ENCODE data around the gene UGCG.

The UGCG gene

DNA sequence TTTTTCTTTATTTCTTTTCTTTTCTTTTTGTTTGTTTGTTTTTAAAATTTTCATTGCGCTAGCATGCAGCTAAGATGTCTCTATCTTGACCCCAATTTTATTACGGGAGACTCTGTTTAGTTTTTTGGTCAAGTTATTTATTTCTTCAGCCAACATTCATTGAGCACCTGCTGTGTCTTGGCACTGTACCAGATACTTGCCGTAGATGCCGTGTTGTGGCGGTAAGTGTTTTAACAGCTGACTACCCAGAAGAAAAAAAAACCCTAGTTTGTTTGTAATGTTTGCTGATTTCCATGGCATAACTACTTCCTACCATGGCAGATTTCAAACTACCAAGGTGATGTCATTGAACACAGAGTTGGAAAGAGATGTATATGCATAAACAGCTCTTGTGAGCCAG, 65.0 kb downstream of the UGCG start:
- peaks cover 29% of the 10 kb centered on the region for H3K27me3 ChIP-seq
- H3K4me3 ChIP-seq (ENCODE audit: low read depth in 1 of 2, low read length in 1 of 2), result no peak overlapping the region
- TF ChIP-seq, protein P1, sequence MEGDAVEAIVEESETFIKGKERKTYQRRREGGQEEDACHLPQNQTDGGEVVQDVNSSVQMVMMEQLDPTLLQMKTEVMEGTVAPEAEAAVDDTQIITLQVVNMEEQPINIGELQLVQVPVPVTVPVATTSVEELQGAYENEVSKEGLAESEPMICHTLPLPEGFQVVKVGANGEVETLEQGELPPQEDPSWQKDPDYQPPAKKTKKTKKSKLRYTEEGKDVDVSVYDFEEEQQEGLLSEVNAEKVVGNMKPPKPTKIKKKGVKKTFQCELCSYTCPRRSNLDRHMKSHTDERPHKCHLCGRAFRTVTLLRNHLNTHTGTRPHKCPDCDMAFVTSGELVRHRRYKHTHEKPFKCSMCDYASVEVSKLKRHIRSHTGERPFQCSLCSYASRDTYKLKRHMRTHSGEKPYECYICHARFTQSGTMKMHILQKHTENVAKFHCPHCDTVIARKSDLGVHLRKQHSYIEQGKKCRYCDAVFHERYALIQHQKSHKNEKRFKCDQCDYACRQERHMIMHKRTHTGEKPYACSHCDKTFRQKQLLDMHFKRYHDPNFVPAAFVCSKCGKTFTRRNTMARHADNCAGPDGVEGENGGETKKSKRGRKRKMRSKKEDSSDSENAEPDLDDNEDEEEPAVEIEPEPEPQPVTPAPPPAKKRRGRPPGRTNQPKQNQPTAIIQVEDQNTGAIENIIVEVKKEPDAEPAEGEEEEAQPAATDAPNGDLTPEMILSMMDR (IDR thresholded peaks at IDR 0.05), result no peak
- no peaks in the 10 kb centered on the region for H3K9me3 ChIP-seq
- no peak overlapping the region for H3K27ac ChIP-seq
- H3K4me1 ChIP-seq (ENCODE audit: control insufficient read depth in 1 of 2, insufficient read depth in 1 of 2, low read depth in 1 of 2, low read length in 1 of 2), result peaks cover 7% of the 10 kb centered on the region in 2 experiments
- H3K36me3 ChIP-seq, result no peaks in the 10 kb centered on the region

DNA sequence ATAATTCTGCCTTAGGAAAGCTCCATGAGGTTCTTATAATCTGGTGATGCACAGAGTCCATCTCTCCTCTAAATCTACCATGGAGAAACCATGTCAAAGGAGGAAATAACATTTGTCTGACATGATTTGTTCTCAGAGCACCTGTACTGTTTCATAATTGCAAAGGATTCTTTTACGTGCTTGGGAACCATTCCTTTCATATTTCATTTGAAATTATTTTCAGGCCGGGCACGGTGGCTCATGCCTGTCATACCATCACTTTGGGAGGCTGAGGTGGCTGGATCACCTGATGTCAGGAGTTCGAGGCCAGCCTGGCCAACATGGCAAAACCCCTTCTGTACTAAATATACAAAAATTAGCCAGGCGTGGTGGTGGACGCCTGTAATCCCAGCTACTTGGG, 65.4 kb downstream of the UGCG start:
- H3K27ac ChIP-seq, result no peak overlapping the region
- H3K9me3 ChIP-seq, result no peaks in the 10 kb centered on the region
- peaks cover 7% of the 10 kb centered on the region in 2 experiments for H3K4me1 ChIP-seq (ENCODE audit: control insufficient read depth in 1 of 2, insufficient read depth in 1 of 2, low read depth in 1 of 2, low read length in 1 of 2)
- peaks cover 29% of the 10 kb centered on the region for H3K27me3 ChIP-seq
- TF ChIP-seq, protein P1 (IDR thresholded peaks at IDR 0.05), result no peak
- H3K4me3 ChIP-seq (ENCODE audit: low read depth in 1 of 2, low read length in 1 of 2), result no peak overlapping the region
- H3K36me3 ChIP-seq, result no peaks in the 10 kb centered on the region

DNA sequence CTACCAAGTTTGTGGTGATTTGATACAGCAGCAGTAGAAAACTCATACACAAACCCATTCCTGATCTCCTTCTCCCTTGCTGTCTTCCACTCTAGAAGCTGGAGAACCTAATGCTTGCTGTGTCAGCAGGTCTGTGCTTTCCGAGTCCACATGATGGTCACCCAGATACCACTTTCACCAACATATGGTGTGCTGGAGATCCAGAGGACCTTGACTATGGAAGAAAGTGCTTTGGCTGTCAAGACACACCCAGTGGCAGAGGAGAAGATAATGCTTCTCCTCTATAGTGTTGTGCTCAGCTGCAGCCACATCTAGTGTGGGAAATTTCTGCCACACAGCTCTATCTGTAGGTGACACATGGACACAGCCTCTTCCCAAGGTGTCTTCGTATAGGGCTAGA, 67.4 kb downstream of the UGCG start:
- Histone ChIP-seq H3K9me3 (no peaks in the 10 kb centered on the region), H3K4me1 (ENCODE audit: control insufficient read depth in 1 of 2, insufficient read depth in 1 of 2, low read depth in 1 of 2, low read length in 1 of 2) (no peaks in the 10 kb centered on the region), H3K27me3 (peaks cover 19% of the 10 kb centered on the region), H3K27ac (no peak overlapping the region), H3K36me3 (no peaks in the 10 kb centered on the region), H3K4me3 (ENCODE audit: low read depth in 1 of 2, low read length in 1 of 2) (no peak overlapping the region)
- TF ChIP-seq, protein P1 (IDR thresholded peaks at IDR 0.05), result no peak

DNA sequence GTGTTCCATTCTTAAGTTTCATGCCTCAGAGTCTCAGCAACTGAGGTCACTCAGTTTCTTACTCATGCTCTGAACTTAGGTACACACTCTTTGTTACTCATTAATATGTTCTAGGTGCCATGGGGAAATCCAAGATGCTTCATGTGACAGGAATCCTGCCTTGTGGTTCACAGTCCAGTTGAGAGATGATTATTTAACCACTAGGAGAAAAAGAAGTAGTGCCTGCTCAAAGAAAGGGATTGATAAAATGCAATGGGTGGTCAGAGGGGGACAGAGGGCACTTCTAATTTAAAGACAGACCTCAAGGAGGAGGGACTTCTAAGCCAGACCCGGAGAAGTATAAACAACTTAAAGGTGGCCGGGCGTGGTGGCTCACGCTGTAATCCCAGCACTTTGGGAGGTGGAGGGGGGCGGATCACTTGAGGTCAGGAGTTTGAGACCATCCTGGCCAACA, 69.0 kb downstream of the UGCG start:
- Histone ChIP-seq H3K4me1 (ENCODE audit: control insufficient read depth in 1 of 2, insufficient read depth in 1 of 2, low read depth in 1 of 2, low read length in 1 of 2) (no peaks in the 10 kb centered on the region), H3K9me3 (no peaks in the 10 kb centered on the region), H3K27ac (no peak overlapping the region)

DNA sequence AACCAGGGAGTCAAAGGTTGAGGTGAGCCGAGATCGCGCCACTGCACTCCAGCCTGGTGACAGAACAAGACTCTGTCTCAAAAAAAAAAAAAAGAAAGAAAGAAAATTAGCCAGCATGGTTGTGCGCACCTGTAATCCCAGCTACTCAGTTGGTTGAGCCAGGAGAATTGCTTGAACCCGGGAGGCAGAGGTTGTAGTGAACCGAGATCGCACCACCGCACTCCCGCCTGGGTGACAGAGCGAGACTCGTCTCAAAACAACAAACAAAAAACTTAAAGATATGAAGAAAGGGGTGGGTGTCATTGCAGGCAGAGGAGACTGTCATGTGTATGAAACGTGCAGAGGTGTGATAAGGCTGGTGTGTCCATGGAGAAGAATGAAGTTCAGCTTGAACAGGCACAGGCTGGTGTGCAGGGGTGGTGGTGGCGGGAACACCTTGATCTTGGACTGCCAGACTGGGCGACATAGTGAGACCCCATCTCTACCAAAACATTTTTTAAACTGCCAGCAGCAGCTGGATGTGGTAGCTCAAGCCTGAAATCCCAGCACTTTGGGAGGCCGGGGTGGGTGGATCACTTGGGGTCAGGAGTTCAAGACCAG, 69.6 kb downstream of the UGCG start:
- Histone ChIP-seq H3K9me3 (no peaks in the 10 kb centered on the region), H3K27ac (no peak overlapping the region), H3K27me3 (no peaks in the 10 kb centered on the region), H3K4me1 (ENCODE audit: control insufficient read depth in 1 of 2, insufficient read depth in 1 of 2, low read depth in 1 of 2, low read length in 1 of 2) (no peaks in the 10 kb centered on the region), H3K4me3 (ENCODE audit: low read depth in 1 of 2, low read length in 1 of 2) (no peak overlapping the region), H3K36me3 (no peaks in the 10 kb centered on the region)
- TF ChIP-seq, protein P1 (IDR thresholded peaks at IDR 0.05), result no peak

More for the DNA sequence above, 69.0 kb downstream of the UGCG start:
- no peak overlapping the region for H3K4me3 ChIP-seq (ENCODE audit: low read depth in 1 of 2, low read length in 1 of 2)
- H3K36me3 ChIP-seq, result no peaks in the 10 kb centered on the region
- H3K27me3 ChIP-seq, result peaks cover 5% of the 10 kb centered on the region
- TF ChIP-seq, protein P1 (IDR thresholded peaks at IDR 0.05), result no peak

Measured in neutrophil (primary cell).